HG02981 (cell line): Measurements from ENCODE around the gene WRAP73.

Experiments
- ATAC-seq: cut with Tn5 transposase; IDR thresholded peaks from one replicate; pipeline ENCODE4 v1.9.1; 2021; ENCODE audit warnings: mild to moderate bottlenecking, moderate library complexity; ENCODE audit not compliant: unreplicated experiment

WRAP73 gene, protein sequence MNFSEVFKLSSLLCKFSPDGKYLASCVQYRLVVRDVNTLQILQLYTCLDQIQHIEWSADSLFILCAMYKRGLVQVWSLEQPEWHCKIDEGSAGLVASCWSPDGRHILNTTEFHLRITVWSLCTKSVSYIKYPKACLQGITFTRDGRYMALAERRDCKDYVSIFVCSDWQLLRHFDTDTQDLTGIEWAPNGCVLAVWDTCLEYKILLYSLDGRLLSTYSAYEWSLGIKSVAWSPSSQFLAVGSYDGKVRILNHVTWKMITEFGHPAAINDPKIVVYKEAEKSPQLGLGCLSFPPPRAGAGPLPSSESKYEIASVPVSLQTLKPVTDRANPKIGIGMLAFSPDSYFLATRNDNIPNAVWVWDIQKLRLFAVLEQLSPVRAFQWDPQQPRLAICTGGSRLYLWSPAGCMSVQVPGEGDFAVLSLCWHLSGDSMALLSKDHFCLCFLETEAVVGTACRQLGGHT

DNA sequence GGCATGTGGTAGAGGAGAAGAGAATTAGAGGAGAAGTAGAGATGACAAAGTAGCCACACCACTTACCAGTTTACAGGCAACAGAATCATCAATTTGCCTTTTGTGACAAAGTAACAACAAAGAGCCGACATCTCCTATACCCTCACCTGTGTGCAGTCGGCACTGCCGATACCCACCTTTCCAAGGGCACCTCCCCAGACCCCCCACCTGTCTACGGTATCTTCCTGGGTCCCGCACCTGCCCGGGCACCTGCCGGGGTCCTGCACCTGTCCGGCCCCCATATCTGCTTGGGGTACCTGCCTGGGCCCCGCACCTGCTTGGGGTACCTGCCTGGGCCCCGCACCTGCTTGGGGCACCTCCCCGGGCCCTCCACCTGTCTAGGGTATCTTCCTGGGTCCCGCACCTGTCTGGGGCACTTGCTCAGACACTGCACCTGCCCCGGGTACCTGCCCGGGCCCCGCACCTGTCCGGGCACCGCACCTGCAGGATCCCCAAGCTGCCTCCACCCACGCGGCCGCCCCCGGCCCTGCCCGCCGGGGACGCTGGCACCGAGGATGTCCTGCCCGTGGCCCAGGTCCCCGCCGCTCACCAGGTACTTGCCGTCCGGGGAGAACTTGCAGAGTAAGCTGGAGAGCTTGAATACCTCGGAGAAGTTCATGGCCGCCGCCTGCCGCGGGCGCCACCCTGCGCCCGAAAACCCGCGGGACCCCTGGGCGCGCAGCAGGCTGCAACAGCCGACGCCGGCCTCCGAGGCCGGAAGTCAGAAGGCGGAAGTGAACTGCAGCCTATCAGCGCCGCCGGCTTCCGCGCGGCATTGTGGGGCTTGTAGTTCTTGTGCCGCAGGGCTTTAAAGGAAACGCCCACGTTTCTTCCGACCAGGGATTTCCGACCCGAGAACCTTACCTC is at the start of gene WRAP73:
TSS of gene WRAP73 (minus strand) at position 762 of the 906 bp plus-strand sequence. CDS start at position 658, 104 bp downstream.
- peak; percentile 84 for ATAC-seq

- ATAC-seq, result no peak
Observed at GRCh38 chr1:3699596-3699995, 49.7 kb upstream of the WRAP73 start.

GRCh38 chr1:3698660-3699408 is 48.9 kb upstream of the WRAP73 start:
- ATAC-seq, result no peak

GRCh38 chr1:3697810-3698209 is 47.9 kb upstream of the WRAP73 start:
- no peak for ATAC-seq

DNA sequence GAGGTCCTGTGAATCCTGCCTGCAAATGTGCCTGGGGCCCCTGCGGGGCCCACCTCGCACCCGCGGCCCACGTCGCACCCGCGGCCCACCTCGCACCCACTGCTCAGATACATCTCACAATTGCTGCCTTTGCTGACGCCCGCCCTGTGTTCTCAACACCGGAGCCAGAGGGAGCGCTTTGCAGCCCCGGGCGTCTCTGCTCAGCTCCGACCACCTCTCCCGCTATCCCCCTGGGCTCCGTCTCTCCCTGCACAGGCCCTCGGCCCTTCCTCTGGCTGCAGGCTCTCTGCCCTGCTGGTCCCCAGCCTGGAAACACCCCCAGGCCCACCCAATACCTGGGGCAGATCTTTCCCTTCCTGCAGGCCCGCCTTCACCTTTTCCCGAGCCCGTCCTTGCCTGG is 47.2 kb upstream of the WRAP73 start:
- ATAC-seq, result no peak

GRCh38 chr1:3696689-3697088 is 46.8 kb upstream of the WRAP73 start:
- no peak for ATAC-seq

GRCh38 chr1:3695326-3696217 is 45.7 kb upstream of the WRAP73 start:
- ATAC-seq, result peak; percentile 56

DNA sequence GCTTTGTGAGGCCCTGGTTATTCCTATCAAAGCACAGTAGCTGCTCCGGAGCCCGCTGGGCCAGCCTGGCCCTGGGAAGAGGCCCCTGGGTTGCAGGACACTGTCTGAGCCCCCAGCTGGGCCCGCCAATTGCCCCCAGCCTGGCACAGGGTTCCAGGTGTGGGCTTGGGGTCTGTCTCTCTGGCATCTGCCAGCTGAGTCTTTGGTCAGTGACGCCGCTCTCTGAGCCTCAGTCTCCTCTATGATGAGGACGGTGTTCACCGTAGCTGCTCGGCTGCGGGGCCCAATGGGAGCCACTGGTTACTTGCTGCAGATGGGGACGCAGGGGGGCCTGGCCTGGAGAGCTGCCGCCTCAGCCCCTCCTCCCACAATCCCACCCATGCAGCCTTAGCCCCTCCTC is 43.4 kb upstream of the WRAP73 start:
- ATAC-seq, result no peak

DNA sequence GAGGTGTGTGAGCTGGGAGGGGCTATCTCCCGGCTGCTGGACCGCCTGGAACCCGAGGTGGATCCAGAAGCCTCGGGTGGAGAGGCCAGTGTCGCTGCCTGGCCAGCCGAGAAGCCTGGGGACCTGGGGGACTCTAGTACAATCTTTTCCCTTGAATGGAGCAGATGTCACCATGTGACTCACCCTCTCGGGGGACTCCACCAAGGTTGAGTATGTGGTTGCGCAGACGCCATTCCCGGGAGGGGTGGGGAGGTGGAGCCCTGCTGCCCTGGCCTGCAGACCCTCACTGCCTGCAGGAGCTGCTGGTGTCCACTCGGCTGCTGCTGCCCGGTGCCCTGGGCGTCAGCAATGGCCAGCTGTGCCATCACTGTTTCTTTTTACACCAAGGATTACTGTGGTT is 42.7 kb upstream of the WRAP73 start:
- no peak for ATAC-seq

DNA sequence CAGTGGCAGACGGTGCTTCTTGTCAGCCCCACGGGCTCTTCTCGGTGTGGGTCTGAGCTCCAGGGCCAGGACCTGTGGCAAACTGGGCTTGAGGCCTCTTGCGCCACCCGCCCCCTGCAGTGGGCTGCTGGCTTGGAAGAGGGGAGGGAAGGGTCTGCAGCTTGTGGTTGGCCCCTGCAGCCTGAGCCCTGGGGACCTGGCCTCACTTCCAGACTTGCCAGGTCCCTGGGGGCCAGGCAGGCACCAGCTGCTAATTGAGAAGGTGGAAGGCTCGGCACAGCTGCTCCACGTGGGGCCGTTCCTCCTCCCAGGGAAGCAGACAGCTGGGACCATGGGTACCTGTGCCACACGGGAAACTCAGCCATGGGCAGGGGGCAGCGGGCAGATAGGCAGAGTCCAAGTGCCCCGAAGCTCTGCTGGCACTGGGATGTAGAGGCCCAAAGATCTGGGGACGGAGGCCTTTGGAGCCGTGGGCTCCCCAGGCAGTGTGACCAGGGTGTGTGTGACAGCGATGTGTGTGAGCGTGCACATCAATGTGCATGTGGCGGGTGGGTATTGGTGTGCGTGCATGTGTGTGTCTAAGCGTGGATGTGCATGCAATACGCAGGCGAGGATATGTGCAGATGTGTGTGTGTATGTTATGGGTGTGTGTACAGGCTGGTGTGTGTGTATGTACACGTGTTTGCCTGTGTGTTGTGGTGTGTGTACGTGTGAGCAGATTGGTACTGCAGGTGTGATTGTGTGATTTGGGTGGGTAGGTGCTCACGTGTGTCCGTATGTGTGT is 41.7 kb upstream of the WRAP73 start:
- no peak for ATAC-seq

GRCh38 chr1:3690282-3691065 is 40.6 kb upstream of the WRAP73 start:
- no peak for ATAC-seq

DNA sequence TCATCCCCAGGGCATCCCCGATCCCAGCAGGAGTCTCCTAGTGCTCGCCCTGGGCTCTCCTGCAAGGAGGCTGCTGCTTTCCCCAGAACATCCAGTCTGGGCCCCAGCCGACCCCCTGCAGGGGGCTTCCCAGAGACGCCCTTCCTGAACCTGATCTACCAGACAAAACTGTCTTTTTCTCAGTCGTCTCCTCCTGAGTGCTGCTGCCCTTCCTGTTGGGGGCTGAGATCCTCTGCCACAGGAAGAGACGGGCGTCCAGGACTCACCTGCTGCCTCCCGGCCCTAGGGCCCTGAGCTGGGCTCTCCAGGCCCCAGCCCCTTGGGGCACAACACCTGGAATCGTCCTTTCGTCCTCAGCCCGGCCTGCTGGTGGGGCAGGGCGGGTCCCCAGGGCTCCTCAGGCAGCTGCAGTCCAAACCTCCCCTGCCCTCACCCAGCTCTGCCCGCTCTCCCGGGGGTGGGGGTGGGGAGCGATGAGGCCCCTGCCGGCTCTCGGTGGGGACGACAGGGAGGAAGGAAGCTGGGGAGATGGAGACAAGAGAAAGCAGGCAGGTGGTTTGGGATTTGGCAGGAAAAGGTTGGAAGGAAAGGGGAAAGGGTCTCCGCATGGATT is 39.3 kb upstream of the WRAP73 start:
- no peak for ATAC-seq

DNA sequence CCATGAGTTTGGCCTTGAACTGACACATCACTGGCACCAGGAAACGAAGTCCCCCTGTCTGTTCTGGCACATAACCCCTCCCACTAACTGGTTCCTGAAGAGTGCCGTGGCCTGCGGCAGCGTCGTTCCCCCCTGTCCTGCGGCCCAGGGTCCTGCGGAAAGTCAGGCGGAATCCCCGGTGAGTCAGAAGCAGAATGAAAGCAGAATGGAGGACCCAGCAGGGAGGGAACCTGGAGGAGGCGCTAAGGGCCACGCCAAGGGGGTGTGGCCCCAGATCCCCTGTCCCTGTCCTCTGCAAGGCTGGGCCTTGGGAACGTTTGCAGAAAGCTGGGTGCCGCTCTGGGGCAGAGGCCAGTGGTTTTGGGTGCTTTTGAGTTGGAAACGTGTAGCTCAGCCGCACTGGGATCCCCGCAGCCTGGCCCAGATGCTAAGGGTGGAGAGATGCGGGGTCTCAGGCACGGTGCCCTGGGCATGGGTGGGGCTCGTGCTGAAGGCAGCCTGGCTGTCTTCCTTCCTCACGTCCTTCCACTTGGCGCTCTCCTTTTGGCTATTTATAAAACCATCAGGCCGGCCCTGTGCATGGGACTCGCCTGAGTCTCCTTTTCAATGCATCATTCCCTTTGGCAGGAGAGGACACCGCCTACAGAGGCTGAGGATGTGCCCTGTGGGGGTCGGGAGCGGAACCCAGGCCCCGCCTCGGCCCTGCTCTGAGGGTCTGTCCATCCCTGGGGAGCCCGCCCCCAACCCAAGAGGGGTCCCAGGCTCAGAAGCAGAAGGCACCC is 38.6 kb upstream of the WRAP73 start:
- ATAC-seq, result no peak

DNA sequence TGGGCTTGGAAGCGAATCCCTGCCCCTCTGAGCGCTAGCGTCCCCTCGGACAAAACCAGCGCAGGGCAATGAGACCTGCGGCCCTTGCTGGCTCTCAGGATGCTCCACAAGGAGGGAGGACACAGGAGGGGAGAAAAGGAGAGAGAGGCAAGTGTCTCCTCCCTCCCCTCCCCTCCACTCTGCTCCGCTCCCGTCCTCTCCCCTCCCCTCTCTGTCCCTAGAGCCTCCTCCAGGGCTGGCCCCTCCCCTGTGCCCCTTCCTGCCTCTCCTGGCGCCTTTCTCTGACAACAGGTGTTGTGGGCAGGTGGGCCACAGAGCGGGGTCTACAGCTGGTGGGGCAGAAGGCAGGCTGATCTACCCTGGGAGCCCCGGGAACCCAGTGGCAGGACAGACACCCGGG is 37.6 kb upstream of the WRAP73 start:
- no peak for ATAC-seq

- no peak for ATAC-seq
Observed at GRCh38 chr1:3685906-3686305, 36.0 kb upstream of the WRAP73 start.

- no peak for ATAC-seq
Observed at GRCh38 chr1:3685222-3685621, 35.3 kb upstream of the WRAP73 start.

- no peak for ATAC-seq
Observed at GRCh38 chr1:3683992-3684391, 34.1 kb upstream of the WRAP73 start.
